SK-N-SH (cell line): Measurements from ENCODE around the gene GLIS1. TPM values are rescaled to one million over a fixed set of nuclear protein-coding genes. Genes with fewer than 3 reads are reported as not detected.

Experiments
- CTCF ChIA-PET: fragments of 300-600, 350-600 bp; formaldehyde crosslinking; extraction: SDS; loops from one replicate; lab custom pipeline; 2021; lab: Yijun Ruan, JAX
- POLR2A ChIA-PET: fragments of 350-600 bp; sonication (Branson Sonifier 250); formaldehyde crosslinking; extraction: SDS; loops from one replicate; lab custom pipeline; 2020; ENCODE audit warnings: antibody characterized with exemption, inconsistent platforms; lab: Yijun Ruan, JAX
- DNase-seq: peaks from one replicate; pipeline ENCODE4 v3.0.0; 2012
- H2AFZ ChIP-seq: fragments of 200-600 bp; sonication (generic); 2 replicates; pipeline ENCODE4 v1.8.1; 2016; ENCODE audit warnings: antibody characterized with exemption, mild to moderate bottlenecking, low read depth
- H3F3A ChIP-seq: fragments of 200-600 bp; sonication (generic); replicated peaks from 2 replicates; pipeline ENCODE3; 2016; ENCODE audit warnings: antibody characterized with exemption, mild to moderate bottlenecking; ENCODE audit not compliant: insufficient read depth
- H3K27ac ChIP-seq, 2 experiments: fragments of 200-500 bp in 1 of 2; fragments of 200-600 bp in 1 of 2; sonication (Bioruptor generic) in 1 of 2; sonication (generic), shearing (Covaris generic) in 1 of 2; 2 replicates each; pipeline versions ENCODE4 v1.5.1 to v1.6.1; 2014 to 2016; ENCODE audit warnings: low read depth in 2 of 2, inconsistent platforms in 1 of 2, low read length in 1 of 2, mild to moderate bottlenecking in 1 of 2, mixed read lengths in 1 of 2
- H3K27me3 ChIP-seq: fragments of 200-600 bp; sonication (generic), shearing (Covaris generic); 2 replicates; pipeline ENCODE4 v1.6.1; 2016; ENCODE audit warnings: mixed run types; ENCODE audit not compliant: insufficient read depth
- H3K36me3 ChIP-seq, 2 experiments: fragments of 200-500 bp in 1 of 2; fragments of 200-600 bp in 1 of 2; sonication (Bioruptor generic) in 1 of 2; sonication (generic) in 1 of 2; replicated peaks in 1 of 2; 2 replicates each; pipeline versions ENCODE3 to v1.5.1; 2014 to 2016; ENCODE audit warnings: low read length in 1 of 2, mild to moderate bottlenecking in 1 of 2; ENCODE audit not compliant: insufficient read depth in 2 of 2, control insufficient read depth in 1 of 2
- H3K4me1 ChIP-seq, 2 experiments: fragments of 200-500 bp in 1 of 2; fragments of 200-600 bp in 1 of 2; sonication (Bioruptor generic) in 1 of 2; sonication (generic), shearing (Covaris generic) in 1 of 2; 2 replicates each; pipeline versions ENCODE4 v1.5.1 to v1.6.1; 2014 to 2016; ENCODE audit warnings: low read depth in 1 of 2, low read length in 1 of 2, mixed run types in 1 of 2; ENCODE audit not compliant: insufficient read depth in 2 of 2, control insufficient read depth in 1 of 2
- H3K4me2 ChIP-seq: fragments of 200-600 bp; sonication (generic), shearing (Covaris generic); 2 replicates; pipeline ENCODE4 v1.6.1; 2017; ENCODE audit warnings: mixed run types
- H3K4me3 ChIP-seq, 2 experiments: fragments of 200-500 bp in 1 of 2; fragments of 200-600 bp in 1 of 2; sonication (Bioruptor generic) in 1 of 2; sonication (generic), shearing (Covaris generic) in 1 of 2; 2 replicates each; pipeline versions ENCODE4 v1.5.1 to v1.8.1; 2014 to 2016; ENCODE audit warnings: low read depth in 2 of 2, inconsistent platforms in 1 of 2, low read length in 1 of 2, mild to moderate bottlenecking in 1 of 2, mixed read lengths in 1 of 2, moderate library complexity in 1 of 2
- H3K79me2 ChIP-seq: fragments of 200-600 bp; sonication (generic); 2 replicates; pipeline ENCODE4 v1.8.1; 2017; ENCODE audit warnings: mild to moderate bottlenecking; ENCODE audit not compliant: insufficient read depth
- H3K9ac ChIP-seq: fragments of 200-600 bp; sonication (generic); 2 replicates; pipeline ENCODE4 v1.6.1; 2017; ENCODE audit warnings: mixed run types
- H3K9me2 ChIP-seq: fragments of 200-600 bp; sonication (generic); 2 replicates; pipeline ENCODE4 v1.6.1; 2017; ENCODE audit warnings: mixed run types
- H3K9me3 ChIP-seq: fragments of 200-600 bp; sonication (generic); 2 replicates; pipeline ENCODE4 v1.6.1; 2017; ENCODE audit warnings: mixed run types, mild to moderate bottlenecking, moderate library complexity
- H4K20me1 ChIP-seq: fragments of 200-600 bp; sonication (generic); 2 replicates; pipeline ENCODE4 v1.6.1; 2017; ENCODE audit warnings: mild to moderate bottlenecking, mixed run types; ENCODE audit not compliant: insufficient read depth
- ELF1 ChIP-seq: IDR thresholded peaks from 2 replicates; pipeline ENCODE4 v1.4.0; 2012
- EP300 ChIP-seq, 2 experiments: IDR thresholded peaks; 2 replicates each; pipeline versions ENCODE4 v1.4.0 to v1.6.1; 2012; ENCODE audit warnings: borderline replicate concordance in 1 of 2, low read depth in 1 of 2, low read length in 1 of 2
- FOSL2 ChIP-seq: IDR thresholded peaks from 2 replicates; pipeline ENCODE4 v1.4.0; 2012; ENCODE audit warnings: low read depth, mild to moderate bottlenecking, moderate library complexity, borderline replicate concordance
- GABPA ChIP-seq: IDR thresholded peaks from 2 replicates; pipeline ENCODE4 v1.4.0; 2012; ENCODE audit warnings: low read depth, mild to moderate bottlenecking
- GATA2 ChIP-seq: sonication (generic); formaldehyde crosslinking; IDR thresholded peaks from 2 replicates; pipeline ENCODE4 v1.5.0; 2020; ENCODE audit warnings: mild to moderate bottlenecking, missing genetic modification reagents
- JUND ChIP-seq: IDR thresholded peaks from 2 replicates; pipeline ENCODE4 v1.4.0; 2012
- MEF2A ChIP-seq: IDR thresholded peaks from 2 replicates; pipeline ENCODE4 v1.4.0; 2012; ENCODE audit warnings: low read depth, borderline replicate concordance
- MXI1 ChIP-seq: IDR thresholded peaks from 2 replicates; pipeline ENCODE4 v1.6.1; 2012; ENCODE audit warnings: mild to moderate bottlenecking, low read depth, low read length, improper control_type of control experiment
- NRF1 ChIP-seq: IDR thresholded peaks from 2 replicates; pipeline ENCODE4 v1.6.1; 2012; ENCODE audit warnings: low read depth, mild to moderate bottlenecking, low read length
- REST ChIP-seq: IDR thresholded peaks from 2 replicates; pipeline ENCODE4 v1.6.1; 2012; ENCODE audit warnings: mild to moderate bottlenecking, low read depth, low read length, moderate library complexity
- RFX5 ChIP-seq: IDR thresholded peaks from 2 replicates; pipeline ENCODE4 v1.6.1; 2012; ENCODE audit warnings: mild to moderate bottlenecking, improper control_type of control experiment, low read length
- SIN3A ChIP-seq: IDR thresholded peaks from 2 replicates; pipeline ENCODE4 v1.6.1; 2012; ENCODE audit warnings: low read depth, mild to moderate bottlenecking, low read length, moderate library complexity, borderline replicate concordance
- SMC3 ChIP-seq: IDR thresholded peaks from 2 replicates; pipeline ENCODE4 v1.6.1; 2012; ENCODE audit warnings: low read depth, low read length, improper control_type of control experiment
- TAF1 ChIP-seq: IDR thresholded peaks from 2 replicates; pipeline ENCODE4 v1.6.1; 2012; ENCODE audit warnings: low read depth, mild to moderate bottlenecking, low read length, moderate library complexity, borderline replicate concordance
- TCF12 ChIP-seq: IDR thresholded peaks from 2 replicates; pipeline ENCODE4 v1.4.0; 2012
- YY1 ChIP-seq: IDR thresholded peaks from 2 replicates; pipeline ENCODE4 v1.4.0; 2012; ENCODE audit warnings: low read depth, mild to moderate bottlenecking
- WGBS: methylation state at CpG from one replicate; pipeline ENCODE4 v1.1.6; 2017; ENCODE audit warnings: low lambda C conversion rate; 5-methylcytosine and 5-hydroxymethylcytosine counted together
- polyA plus RNA-seq, 3 experiments: library from polyadenylated mRNA; depleted of rRNA; stranded (reverse); fragments of >200 nt; gene quantifications; 2 replicates each; pipeline ENCODE4 v1.2.3, GENCODE V29; 2012
- TF ChIP-seq, protein P1 (sequence below): IDR thresholded peaks from 2 replicates; pipeline ENCODE4 v1.4.0; 2012; ENCODE audit warnings: low read depth
- TF ChIP-seq, protein P2 (sequence below): fragments of 150-350 bp; IDR thresholded peaks from 2 replicates; pipeline ENCODE4 v1.6.1; 2017; ENCODE audit warnings: antibody characterized with exemption, low read length, low read depth, borderline replicate concordance
- TF ChIP-seq, protein P3 (sequence below): fragments of 200-600 bp; sonication (generic); IDR thresholded peaks from 2 replicates; pipeline ENCODE4 v1.6.1; 2017; ENCODE audit warnings: antibody characterized with exemption, mild to moderate bottlenecking, moderate library complexity

GLIS1 gene
- polyA plus RNA-seq, 1 of the 3 experiments (the other 2 are of a cell fraction), result 0.13 TPM

GRCh38 chr1:53608071-53608470 is 130.9 kb downstream of the GLIS1 start:
- no peaks in the 10 kb centered on the region for H3K9me2 ChIP-seq
- no peak for DNase-seq

More at GRCh38 chr1:53608071-53608470, 130.9 kb downstream of the GLIS1 start:
- ChIA-PET POLR2A (no interaction called here), CTCF (no interaction called here)
- Histone ChIP-seq H3K27ac (no peak overlapping the region), H4K20me1 (no peaks in the 10 kb centered on the region), H3K9ac (no peak overlapping the region), H2AFZ (no peak overlapping the region), H3K4me3 (no peak overlapping the region), H3K4me2 (no peak overlapping the region), H3K27me3 (no peaks in the 10 kb centered on the region), H3K9me3 (no peaks in the 10 kb centered on the region), H3K36me3 (no peaks in the 10 kb centered on the region), H3K79me2 (no peaks in the 10 kb centered on the region), H3K4me1 (peaks cover 0 to 7% of the 10 kb centered on the region in 2 experiments; a peak in 1 of 4 replicates), H3F3A (no peaks in the 10 kb centered on the region)
- TF ChIP-seq YY1, result no peak
- no peak for TF ChIP-seq TCF12
- TF ChIP-seq, protein P1, sequence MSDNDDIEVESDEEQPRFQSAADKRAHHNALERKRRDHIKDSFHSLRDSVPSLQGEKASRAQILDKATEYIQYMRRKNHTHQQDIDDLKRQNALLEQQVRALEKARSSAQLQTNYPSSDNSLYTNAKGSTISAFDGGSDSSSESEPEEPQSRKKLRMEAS, result no peak
- TF ChIP-seq, protein P2, sequence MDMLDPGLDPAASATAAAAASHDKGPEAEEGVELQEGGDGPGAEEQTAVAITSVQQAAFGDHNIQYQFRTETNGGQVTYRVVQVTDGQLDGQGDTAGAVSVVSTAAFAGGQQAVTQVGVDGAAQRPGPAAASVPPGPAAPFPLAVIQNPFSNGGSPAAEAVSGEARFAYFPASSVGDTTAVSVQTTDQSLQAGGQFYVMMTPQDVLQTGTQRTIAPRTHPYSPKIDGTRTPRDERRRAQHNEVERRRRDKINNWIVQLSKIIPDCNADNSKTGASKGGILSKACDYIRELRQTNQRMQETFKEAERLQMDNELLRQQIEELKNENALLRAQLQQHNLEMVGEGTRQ, result no peak
- TF ChIP-seq, protein P3, sequence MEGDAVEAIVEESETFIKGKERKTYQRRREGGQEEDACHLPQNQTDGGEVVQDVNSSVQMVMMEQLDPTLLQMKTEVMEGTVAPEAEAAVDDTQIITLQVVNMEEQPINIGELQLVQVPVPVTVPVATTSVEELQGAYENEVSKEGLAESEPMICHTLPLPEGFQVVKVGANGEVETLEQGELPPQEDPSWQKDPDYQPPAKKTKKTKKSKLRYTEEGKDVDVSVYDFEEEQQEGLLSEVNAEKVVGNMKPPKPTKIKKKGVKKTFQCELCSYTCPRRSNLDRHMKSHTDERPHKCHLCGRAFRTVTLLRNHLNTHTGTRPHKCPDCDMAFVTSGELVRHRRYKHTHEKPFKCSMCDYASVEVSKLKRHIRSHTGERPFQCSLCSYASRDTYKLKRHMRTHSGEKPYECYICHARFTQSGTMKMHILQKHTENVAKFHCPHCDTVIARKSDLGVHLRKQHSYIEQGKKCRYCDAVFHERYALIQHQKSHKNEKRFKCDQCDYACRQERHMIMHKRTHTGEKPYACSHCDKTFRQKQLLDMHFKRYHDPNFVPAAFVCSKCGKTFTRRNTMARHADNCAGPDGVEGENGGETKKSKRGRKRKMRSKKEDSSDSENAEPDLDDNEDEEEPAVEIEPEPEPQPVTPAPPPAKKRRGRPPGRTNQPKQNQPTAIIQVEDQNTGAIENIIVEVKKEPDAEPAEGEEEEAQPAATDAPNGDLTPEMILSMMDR, result no peak
- no peak for TF ChIP-seq GABPA
- TF ChIP-seq SMC3, result no peak
- no peak for TF ChIP-seq JUND
- no peak for TF ChIP-seq SIN3A
- TF ChIP-seq NRF1, result no peak
- TF ChIP-seq MEF2A, result no peak
- no peak for TF ChIP-seq TAF1
- no peak for TF ChIP-seq FOSL2
- no peak for TF ChIP-seq GATA2 (CRISPR knock-in tag)
- TF ChIP-seq REST, result no peak
- TF ChIP-seq EP300 (IDR thresholded peaks at IDR 0.05; ENCODE audit: borderline replicate concordance in 1 of 2, low read depth in 1 of 2, low read length in 1 of 2), result no peak
- no peak for TF ChIP-seq ELF1
- no peak for TF ChIP-seq MXI1
- no peak for TF ChIP-seq RFX5
- WGBS, result 75% methylated on average over 2 of the region's 2 CpGs
